C4-2B (cell line): ENCODE data around the gene DNAH1.

Experiments used
- H3K27ac ChIP-seq: fragments of 450-650 bp; 2 replicates; pipeline ENCODE4 v1.5.1; 2017
- ZFX ChIP-seq: fragments of 450-650 bp; IDR thresholded peaks from 2 replicates; pipeline ENCODE4 v1.6.1; 2017
- TF ChIP-seq, protein P1 (sequence below): fragments of 450-650 bp; conservative IDR thresholded peaks from 2 replicates; pipeline ENCODE4 v1.5.1; 2017; ENCODE audit warnings: mild to moderate bottlenecking

DNAH1 gene

GRCh38 chr3:52315006-52315405 lies 1.1 kb upstream of the DNAH1 start:
- no peak overlapping the region for H3K27ac ChIP-seq
- no peak for TF ChIP-seq ZFX
- TF ChIP-seq, protein P1, sequence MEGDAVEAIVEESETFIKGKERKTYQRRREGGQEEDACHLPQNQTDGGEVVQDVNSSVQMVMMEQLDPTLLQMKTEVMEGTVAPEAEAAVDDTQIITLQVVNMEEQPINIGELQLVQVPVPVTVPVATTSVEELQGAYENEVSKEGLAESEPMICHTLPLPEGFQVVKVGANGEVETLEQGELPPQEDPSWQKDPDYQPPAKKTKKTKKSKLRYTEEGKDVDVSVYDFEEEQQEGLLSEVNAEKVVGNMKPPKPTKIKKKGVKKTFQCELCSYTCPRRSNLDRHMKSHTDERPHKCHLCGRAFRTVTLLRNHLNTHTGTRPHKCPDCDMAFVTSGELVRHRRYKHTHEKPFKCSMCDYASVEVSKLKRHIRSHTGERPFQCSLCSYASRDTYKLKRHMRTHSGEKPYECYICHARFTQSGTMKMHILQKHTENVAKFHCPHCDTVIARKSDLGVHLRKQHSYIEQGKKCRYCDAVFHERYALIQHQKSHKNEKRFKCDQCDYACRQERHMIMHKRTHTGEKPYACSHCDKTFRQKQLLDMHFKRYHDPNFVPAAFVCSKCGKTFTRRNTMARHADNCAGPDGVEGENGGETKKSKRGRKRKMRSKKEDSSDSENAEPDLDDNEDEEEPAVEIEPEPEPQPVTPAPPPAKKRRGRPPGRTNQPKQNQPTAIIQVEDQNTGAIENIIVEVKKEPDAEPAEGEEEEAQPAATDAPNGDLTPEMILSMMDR: no peak

DNA sequence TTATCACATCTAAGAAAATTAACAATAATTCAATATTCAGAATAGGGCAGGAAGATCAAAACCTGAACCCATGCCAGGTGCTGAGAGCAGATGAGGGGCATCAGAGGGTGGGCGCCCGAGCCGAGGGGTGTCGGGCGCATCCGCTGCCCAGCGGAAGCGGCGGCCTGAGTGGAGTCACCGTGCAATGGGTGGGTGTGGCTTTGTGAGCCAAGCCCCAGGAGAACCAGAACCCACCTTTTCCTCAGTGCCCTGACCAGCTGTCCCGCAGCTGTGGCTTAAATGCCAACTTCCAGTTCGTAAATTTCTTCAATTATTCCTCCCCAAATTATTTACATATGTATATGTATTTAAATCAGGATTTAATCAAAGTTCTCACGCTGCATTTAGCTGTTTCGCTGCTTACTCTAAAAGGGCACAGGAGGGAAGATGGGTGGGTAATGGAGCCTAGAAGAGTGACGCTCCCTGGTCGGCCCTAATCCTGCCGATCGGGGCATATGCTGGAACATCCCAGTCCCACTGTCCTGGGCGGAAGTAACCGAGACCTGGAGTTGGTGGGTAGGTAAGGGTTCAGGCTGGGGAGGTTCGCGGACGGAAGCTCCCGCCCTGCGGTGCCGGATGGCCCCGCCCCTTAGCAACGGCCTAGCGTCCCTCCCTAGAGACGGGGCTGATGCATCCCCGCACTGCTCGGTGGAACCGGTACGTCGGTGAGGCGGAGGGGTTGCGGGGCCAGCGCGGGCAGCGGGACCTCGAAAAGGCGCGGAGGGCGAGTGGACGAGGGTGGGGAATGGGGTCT lies 1.3 kb downstream of the DNAH1 start:
- TF ChIP-seq ZFX: no peak
- TF ChIP-seq, protein P1: no peak

DNA sequence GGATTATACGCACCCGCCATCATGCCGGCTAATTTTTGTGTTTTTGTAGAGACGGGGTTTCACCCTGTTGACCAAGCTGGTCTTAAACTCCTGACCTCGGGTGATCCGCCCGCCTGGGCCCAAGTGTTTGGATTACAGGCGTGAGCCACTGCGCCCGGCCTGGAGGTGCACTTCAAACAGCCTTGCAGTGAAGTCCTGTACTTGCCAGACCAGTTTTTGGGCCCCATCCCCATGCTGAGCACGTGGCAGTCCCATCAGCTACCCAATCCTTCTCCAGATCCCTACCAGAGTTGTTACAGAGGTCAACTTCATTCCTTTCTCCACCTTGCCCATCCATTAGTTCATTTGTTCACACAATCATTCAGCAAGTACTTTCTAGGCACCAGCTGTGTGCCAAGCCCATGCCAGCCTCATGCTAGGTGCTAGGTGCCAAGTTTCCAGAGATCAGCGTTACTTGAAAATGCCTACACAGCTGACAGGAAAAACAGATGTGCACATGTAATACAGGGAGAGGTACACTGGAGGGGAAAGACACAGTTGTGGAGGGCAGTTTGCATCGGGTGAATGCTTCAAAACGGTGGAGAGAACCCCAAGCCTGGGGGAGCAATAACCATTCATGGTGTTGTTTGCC lies 2.2 kb downstream of the DNAH1 start:
- H3K27ac ChIP-seq: no peak overlapping the region
- TF ChIP-seq ZFX: no peak
- TF ChIP-seq, protein P1: no peak

More for the DNA sequence above, 1.3 kb downstream of the DNAH1 start:
- H3K27ac ChIP-seq: no peak overlapping the region

DNA sequence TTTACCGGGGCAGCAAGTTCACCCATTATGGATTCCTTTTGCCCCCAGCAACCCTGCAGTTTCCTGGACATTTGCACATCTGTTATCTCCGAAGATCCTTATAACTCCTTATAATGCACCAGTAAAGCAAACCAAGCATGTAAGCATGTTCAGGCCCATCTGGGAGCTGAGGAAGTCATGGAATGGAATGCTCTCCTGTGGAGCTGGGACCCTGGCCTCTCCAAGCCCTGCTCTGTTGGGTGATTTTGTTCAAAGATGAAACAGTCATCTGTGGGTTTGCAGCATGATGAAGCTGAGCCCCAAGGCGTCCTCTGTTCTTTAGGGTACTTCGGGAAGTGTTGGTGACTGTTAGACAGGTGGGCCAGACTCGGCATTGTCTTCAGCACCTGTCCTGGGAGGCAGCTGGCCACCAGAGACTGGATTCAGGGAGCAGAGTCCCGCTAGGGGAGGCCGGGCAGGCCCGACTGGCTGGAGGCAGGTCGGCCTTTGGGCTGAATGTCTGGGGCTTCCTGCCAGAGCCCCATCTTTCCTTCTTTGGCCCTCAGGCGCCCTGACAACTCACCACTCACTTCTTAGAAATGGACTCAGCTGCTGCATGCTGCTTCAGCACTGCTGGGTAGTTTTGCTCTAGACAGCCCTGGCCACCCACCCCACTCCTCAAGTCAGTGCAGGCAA lies 3.9 kb downstream of the DNAH1 start:
- no peak overlapping the region for H3K27ac ChIP-seq
- TF ChIP-seq, protein P1: no peak
- no peak for TF ChIP-seq ZFX

DNA sequence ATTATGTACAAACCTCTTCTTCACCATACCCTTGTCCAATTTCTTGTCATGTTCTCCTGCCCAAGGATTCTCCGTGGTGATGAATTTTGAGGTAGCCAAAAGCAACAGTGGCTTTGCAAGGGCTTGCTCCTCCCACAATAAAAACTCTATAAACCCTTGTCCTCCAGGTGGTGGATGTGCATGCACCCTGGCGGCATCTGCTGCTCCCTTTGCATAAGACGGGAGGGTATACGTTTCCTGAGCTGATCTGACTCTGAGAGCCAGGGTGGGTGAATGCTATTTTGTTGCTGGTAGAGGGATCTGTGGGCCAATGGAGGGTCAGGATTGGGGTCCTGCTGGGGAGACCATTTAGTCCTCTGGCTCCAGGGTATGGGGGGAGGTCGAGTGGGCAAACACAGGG lies 5.4 kb downstream of the DNAH1 start:
- no peak overlapping the region for H3K27ac ChIP-seq
- no peak for TF ChIP-seq ZFX
- TF ChIP-seq, protein P1: no peak

DNA sequence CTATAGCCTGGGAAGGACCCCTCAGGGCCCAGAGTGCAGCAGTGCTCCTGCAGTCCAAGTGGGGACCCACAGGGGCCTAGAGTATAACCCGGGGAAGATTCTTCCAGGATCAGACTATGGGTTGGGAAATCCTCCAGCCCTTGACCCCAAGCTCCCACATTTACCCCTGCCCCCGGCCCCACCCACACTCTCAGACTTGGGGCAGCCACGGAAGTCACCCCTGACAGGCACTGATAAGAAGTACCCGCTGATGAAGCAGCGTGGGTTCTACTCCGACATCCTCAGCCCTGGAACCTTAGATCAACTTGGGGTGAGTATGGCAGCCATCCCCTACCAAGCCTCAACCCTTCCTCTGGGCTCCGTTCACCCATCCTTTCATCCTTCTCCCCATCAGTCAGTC lies 6.3 kb downstream of the DNAH1 start:
- no peak overlapping the region for H3K27ac ChIP-seq
- TF ChIP-seq ZFX: no peak
- TF ChIP-seq, protein P1: no peak
